ENCODE results near the gene CLIP2.
A peak's percentile ranks its signal among the peaks of the same experiment; 100 is the strongest.
"Not testable (repeated sequence)": the region's sequence is repeated elsewhere in the genome, so short reads cannot be mapped to it uniquely, and the experiment has no call there.

Gene CLIP2

GRCh38 chr7:74351836-74352235 lies 62.6 kb downstream of the CLIP2 start:
- peak in 2 of 42 donors; percentile 18 to 34 for DNase-seq
- intact Hi-C loops (cut with DNase I), result no loop called here

- DNase-seq; intact Hi-C loops (cut with DNase I): not testable (repeated sequence)
Observed at GRCh38 chr7:74352551-74353138, 63.4 kb downstream of the CLIP2 start.

- intact Hi-C loops (cut with DNase I), result no loop called here
- DNase-seq, result no peak
Observed at GRCh38 chr7:74354009-74354408, 64.8 kb downstream of the CLIP2 start.

GRCh38 chr7:74355091-74355490 lies 65.9 kb downstream of the CLIP2 start:
- peak in 19 of 42 donors; percentile 18 to 83 (median 38) for DNase-seq
- intact Hi-C loops (cut with DNase I), result no loop called here

GRCh38 chr7:74356589-74357315 lies 67.5 kb downstream of the CLIP2 start:
- intact Hi-C loops (cut with DNase I), result no loop called here
- DNase-seq, result no peak

- intact Hi-C loops (cut with DNase I), result loop anchor here (5.0 kb wide), 1 partner anchor 33 kb away; no protein-coding TSS in a partner anchor
- DNase-seq, result no peak
Observed at GRCh38 chr7:74360008-74360407, 70.8 kb downstream of the CLIP2 start.

GRCh38 chr7:74362266-74362665 lies 73.1 kb downstream of the CLIP2 start:
- DNase-seq, result no peak
- intact Hi-C loops (cut with DNase I), result loop anchor here (5.0 kb wide), 1 partner anchor 35 kb away; no protein-coding TSS in a partner anchor

- intact Hi-C loops (cut with DNase I), result loop anchor here (5.0 kb wide), 1 partner anchor 37 kb away; no protein-coding TSS in a partner anchor
- no peak for DNase-seq
Observed at GRCh38 chr7:74364061-74364460, 74.9 kb downstream of the CLIP2 start.

- DNase-seq, result peak; percentile 63 to 93 (median 84)
- intact Hi-C loops (cut with DNase I), result no loop called here
Observed at GRCh38 chr7:74365322-74366022, 76.3 kb downstream of the CLIP2 start.

- DNase-seq, result peak; percentile 46 to 90 (median 78)
Observed at GRCh38 chr7:74371381-74372341, 82.5 kb downstream of the CLIP2 start.

GRCh38 chr7:74372511-74373111 lies 83.4 kb downstream of the CLIP2 start:
- intact Hi-C loops (cut with DNase I), result loop anchor here (5.0 kb wide), 2 partner anchors 65 to 85 kb away; partner anchors contain the start of gene CLIP2

More at GRCh38 chr7:74371381-74372341, 82.5 kb downstream of the CLIP2 start:
- intact Hi-C loops (cut with DNase I), result loop anchor here (5.0 kb wide), 2 partner anchors 64 to 84 kb away; partner anchors contain the start of gene CLIP2

GRCh38 chr7:74373536-74373935 lies 84.3 kb downstream of the CLIP2 start:
- no peak for DNase-seq
- intact Hi-C loops (cut with DNase I), result loop anchor here (5.0 kb wide), 2 partner anchors 66 to 86 kb away; partner anchors contain the start of gene CLIP2

More at GRCh38 chr7:74372511-74373111, 83.4 kb downstream of the CLIP2 start:
- DNase-seq, result peak; percentile 64 to 92 (median 80)

- DNase-seq, result no peak
- intact Hi-C loops (cut with DNase I), result no loop called here
Observed at GRCh38 chr7:74375726-74376220, 86.6 kb downstream of the CLIP2 start.

GRCh38 chr7:74376256-74377036 lies 87.2 kb downstream of the CLIP2 start:
- intact Hi-C loops (cut with DNase I), result no loop called here

GRCh38 chr7:74379938-74380337 lies 90.7 kb downstream of the CLIP2 start:
- intact Hi-C loops (cut with DNase I), result no loop called here
- peak in 41 of 42 donors; percentile 35 to 91 (median 74) for DNase-seq

More at GRCh38 chr7:74376256-74377036, 87.2 kb downstream of the CLIP2 start:
- DNase-seq, result no peak

- intact Hi-C loops (cut with DNase I), result no loop called here
- DNase-seq, result peak in 5 of 42 donors; percentile 13 to 47 (median 23)
Observed at GRCh38 chr7:74380720-74381119, 91.5 kb downstream of the CLIP2 start.

GRCh38 chr7:74384086-74384485 lies 94.9 kb downstream of the CLIP2 start:
- DNase-seq; intact Hi-C loops (cut with DNase I): not testable (repeated sequence)
